ENCODE data around the gene GOLGA6L10.
A peak's percentile ranks its signal among the peaks of the same experiment; 100 is the strongest.
"Not testable (repeated sequence)": the region's sequence is repeated elsewhere in the genome, so short reads cannot be mapped to it uniquely, and the experiment has no call there.

GRCh38 chr15:82373661-82374060, 24.4 kb upstream of the GOLGA6L10 start:
- not testable (repeated sequence) for TF ChIP-seq CTCF (conservative IDR thresholded peaks at IDR 0.05; ENCODE audit: low read depth, low read length); RFX5 (IDR thresholded peaks at IDR 0.05; ENCODE audit: low read depth, low read length); POLR2A (IDR thresholded peaks at IDR 0.05; ENCODE audit: low read depth, low read length); SMC3 (IDR thresholded peaks at IDR 0.05; ENCODE audit: low read depth, low read length); CEBPB (IDR thresholded peaks at IDR 0.05; ENCODE audit: low read depth, low read length); USF2 (IDR thresholded peaks at IDR 0.05; ENCODE audit: low read depth, low read length); MXI1 (IDR thresholded peaks at IDR 0.05; ENCODE audit: borderline replicate concordance, low read depth, low read length); RAD21 (IDR thresholded peaks at IDR 0.05; ENCODE audit: low read length); BHLHE40 (IDR thresholded peaks at IDR 0.05; ENCODE audit: low read depth, low read length); RCOR1 (IDR thresholded peaks at IDR 0.05; ENCODE audit: insufficient replicate concordance, low read length); ELK1 (IDR thresholded peaks at IDR 0.05; ENCODE audit: borderline replicate concordance, low read depth, low read length); FOS (IDR thresholded peaks at IDR 0.05; ENCODE audit: low read depth, low read length)
- TF ChIP-seq MAFK (IDR thresholded peaks at IDR 0.05; ENCODE audit: low read depth, low read length): peak; percentile 9; the same call in 1 of the 2 replicates
